GM18508 (cell line): ENCODE measurements around the gene IKZF2.

ENCODE experiments used
- ATAC-seq: cut with Tn5 transposase; IDR thresholded peaks from one replicate; pipeline ENCODE4 v1.9.1; 2021; ENCODE audit warnings: moderate number of reproducible peaks; ENCODE audit not compliant: insufficient read depth, unreplicated experiment

Gene IKZF2

GRCh38 chr2:213010106-213010779 is 141.2 kb downstream of the IKZF2 start:
- ATAC-seq = peak; percentile 48

GRCh38 chr2:213007290-213007838 is 144.0 kb downstream of the IKZF2 start:
- no peak for ATAC-seq

- ATAC-seq = no peak
Observed at GRCh38 chr2:213004197-213004821, 147.1 kb downstream of the IKZF2 start.

GRCh38 chr2:213002383-213002782 is 149.0 kb downstream of the IKZF2 start:
- no peak for ATAC-seq

GRCh38 chr2:213001297-213001910 is 150.0 kb downstream of the IKZF2 start:
- no peak for ATAC-seq

- no peak for ATAC-seq
Observed at GRCh38 chr2:212998626-212999359, 152.6 kb downstream of the IKZF2 start.

GRCh38 chr2:212997526-212998020 is 153.8 kb downstream of the IKZF2 start:
- no peak for ATAC-seq

GRCh38 chr2:212995920-212996319 is 155.5 kb downstream of the IKZF2 start:
- no peak for ATAC-seq

GRCh38 chr2:212994976-212995375 is 156.4 kb downstream of the IKZF2 start:
- ATAC-seq = no peak

GRCh38 chr2:212991120-212991519 is 160.3 kb downstream of the IKZF2 start:
- no peak for ATAC-seq

GRCh38 chr2:212990697-212991096 is 160.7 kb downstream of the IKZF2 start:
- no peak for ATAC-seq

- no peak for ATAC-seq
Observed at GRCh38 chr2:212987492-212987891, 163.9 kb downstream of the IKZF2 start.

GRCh38 chr2:212984129-212984528 is 167.3 kb downstream of the IKZF2 start:
- no peak for ATAC-seq

GRCh38 chr2:212979799-212980198 is 171.6 kb downstream of the IKZF2 start:
- no peak for ATAC-seq

- ATAC-seq = no peak
Observed at GRCh38 chr2:212979046-212979612, 172.3 kb downstream of the IKZF2 start.

GRCh38 chr2:212977152-212977551 is 174.3 kb downstream of the IKZF2 start:
- ATAC-seq = no peak

GRCh38 chr2:212975333-212975732 is 176.1 kb downstream of the IKZF2 start:
- ATAC-seq = no peak

- ATAC-seq = no peak
Observed at GRCh38 chr2:212974692-212975091, 176.7 kb downstream of the IKZF2 start.

GRCh38 chr2:212973347-212973746 is 178.1 kb downstream of the IKZF2 start:
- ATAC-seq = no peak

- ATAC-seq = no peak
Observed at GRCh38 chr2:212970132-212970531, 181.3 kb downstream of the IKZF2 start.
